Kidney (tissue), 14 donors: ENCODE measurements around the gene OAS3. TPM values are rescaled to one million over a fixed set of nuclear protein-coding genes. Genes with fewer than 3 reads are reported as not detected.
"Not testable (repeated sequence)": the region's sequence is repeated elsewhere in the genome, so short reads cannot be mapped to it uniquely, and the experiment has no call there.

ENCODE experiments used
- DNase-seq, 5 donors: peaks; one replicate each; pipeline ENCODE4 v3.0.0-alpha.2; 2013 to 2020
- FAIRE-seq: peaks from 2 replicates; lab custom pipeline; 2012; peaks lifted over from hg19 to GRCh38; lab: Jason Lieb, UNC
- H3K27ac ChIP-seq, 2 donors: one replicate each; pipeline ENCODE4 v1.7.0; 2013; ENCODE audit warnings: low read depth in 2 of 2, low read length in 2 of 2, inconsistent platforms in 1 of 2
- H3K27me3 ChIP-seq: one replicate; pipeline ENCODE4 v1.7.1; 2013; ENCODE audit warnings: low read length, inconsistent platforms; ENCODE audit not compliant: control insufficient read depth, insufficient read depth
- H3K36me3 ChIP-seq, 3 donors: one replicate each; pipeline versions ENCODE4 v1.7.0 to v1.7.1; 2013; ENCODE audit warnings: low read length in 3 of 3, control low read depth in 1 of 3, inconsistent platforms in 1 of 3; ENCODE audit not compliant: insufficient read depth in 3 of 3, control insufficient read depth in 2 of 3
- H3K4me1 ChIP-seq, 3 donors: one replicate each; pipeline versions ENCODE4 v1.7.0 to v1.7.1; 2013; ENCODE audit warnings: low read length in 3 of 3, inconsistent platforms in 1 of 3, low read depth in 1 of 3; ENCODE audit not compliant: control insufficient read depth in 2 of 3, insufficient read depth in 2 of 3
- H3K4me3 ChIP-seq, 3 donors: one replicate each; pipeline versions ENCODE4 v1.7.0 to v1.8.1; 2013; ENCODE audit warnings: low read length in 3 of 3, control low read depth in 1 of 3, inconsistent platforms in 1 of 3
- H3K9ac ChIP-seq, 3 donors: one replicate each; pipeline versions ENCODE4 v1.7.0 to v1.7.1; 2013; ENCODE audit warnings: low read length in 3 of 3, control low read depth in 1 of 3, inconsistent platforms in 1 of 3
- H3K9me3 ChIP-seq, 3 donors: one replicate each; pipeline versions ENCODE4 v1.7.0 to v1.7.1; 2013; ENCODE audit warnings: low read length in 3 of 3, control low read depth in 1 of 3, inconsistent platforms in 1 of 3; ENCODE audit not compliant: control insufficient read depth in 2 of 3, insufficient read depth in 1 of 3
- CTCF ChIP-seq: IDR thresholded peaks from 3 replicates; pipeline ENCODE4 v1.5.1; 2012; ENCODE audit warnings: mild to moderate bottlenecking, moderate library complexity, borderline replicate concordance; ENCODE audit not compliant: insufficient read depth; ENCODE audit errors: extremely low read depth
- intact Hi-C: fragments of 100-400 bp; cut with DNase I; formaldehyde crosslinking; loops from one replicate; pipeline ENCODE4 v1.11.1; 2022
- polyA plus RNA-seq: library from polyadenylated mRNA; stranded (reverse); fragments of 350-450 nt; fragmentation: Illumina TruSeq; extraction: RNeasy Lipid Tissue Mini Kit (QIAGEN cat#74804); gene quantifications from one replicate; pipeline ENCODE4 v1.2.3, GENCODE V29; 2014; ENCODE audit warnings: low read depth, low replicate concordance; ENCODE audit not compliant: insufficient read depth
- total RNA-seq: library from RNA; stranded (reverse); fragmentation: NEBNext Ultra II Directional; extraction: Animal tissue kit (Norgen Biotek cat#: 25700); gene quantifications from one replicate; pipeline ENCODE4 v1.2.1, GENCODE V29; 2021
- donor health status: control.
- donor health status: control.
- donor health status: control.
- donor health status: control.
- donor health status: control.
- donor health status: DM: yes; HTN: yes; CAD: no.
- donor health status: Normal renal cell carcinoma (clear cell type).

OAS3 gene
- total and polyA plus RNA-seq, 2 donors from 2014 or later = 2.5 to 15.6 TPM

- Histone ChIP-seq H3K9me3 (peaks cover 0 to 2% (median 0%) of the 10 kb centered on the region in 3 donors), H3K9ac (no peak overlapping the region), H3K27me3 (no peaks in the 10 kb centered on the region), H3K4me3 (no peak overlapping the region), H3K27ac (no peak overlapping the region), H3K4me1 (no peaks in the 10 kb centered on the region), H3K36me3 (peaks cover 0 to 2% (median 0%) of the 10 kb centered on the region in 3 donors)
- DNase-seq (no peak), FAIRE-seq (no peak)
- TF ChIP-seq CTCF = no peak
- intact Hi-C loops = no loop called here
Measured at GRCh38 chr12:112947761-112948160, 9.5 kb downstream of the OAS3 start.

DNA sequence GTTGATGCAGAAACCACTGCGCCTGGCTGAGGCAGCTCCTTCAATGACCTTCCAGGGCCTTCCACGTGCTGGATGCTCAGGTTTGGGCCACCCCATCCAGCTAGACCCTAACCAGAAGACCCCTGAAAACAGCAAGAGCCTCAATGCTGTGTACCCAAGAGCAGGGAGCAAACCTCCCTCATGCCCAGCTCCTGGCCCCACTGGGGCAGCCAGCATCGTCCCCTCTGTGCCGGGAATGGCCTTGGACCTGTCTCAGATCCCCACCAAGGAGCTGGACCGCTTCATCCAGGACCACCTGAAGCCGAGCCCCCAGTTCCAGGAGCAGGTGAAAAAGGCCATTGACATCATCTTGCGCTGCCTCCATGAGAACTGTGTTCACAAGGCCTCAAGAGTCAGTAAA, 10.5 kb downstream of the OAS3 start:
- no peak for TF ChIP-seq CTCF
- H3K27ac ChIP-seq = no peak overlapping the region
- H3K4me3 ChIP-seq = no peak overlapping the region
- FAIRE-seq (no peak), DNase-seq (no peak)
- no peaks in the 10 kb centered on the region for H3K4me1 ChIP-seq
- intact Hi-C loops = no loop called here
- no peak overlapping the region for H3K9ac ChIP-seq
- peaks cover 0 to 2% (median 0%) of the 10 kb centered on the region in 3 donors for H3K36me3 ChIP-seq
- H3K27me3 ChIP-seq = no peaks in the 10 kb centered on the region
- peaks cover 0 to 2% (median 0%) of the 10 kb centered on the region in 3 donors for H3K9me3 ChIP-seq

GRCh38 chr12:112950701-112951100, 12.4 kb downstream of the OAS3 start:
- Histone ChIP-seq H3K27me3 (no peaks in the 10 kb centered on the region), H3K9ac (no peak overlapping the region), H3K27ac (no peak overlapping the region), H3K4me1 (no peaks in the 10 kb centered on the region), H3K9me3 (peaks cover 0 to 2% (median 0%) of the 10 kb centered on the region in 3 donors), H3K4me3 (no peak overlapping the region), H3K36me3 (no peaks in the 10 kb centered on the region)
- no peak for FAIRE-seq
- intact Hi-C loops = no loop called here
- peak in 1 of 5 donors; percentile 9 for DNase-seq
- TF ChIP-seq CTCF = no peak

GRCh38 chr12:112957125-112957524, 18.9 kb downstream of the OAS3 start:
- H3K27ac ChIP-seq, H3K36me3 ChIP-seq, DNase-seq, H3K4me1 ChIP-seq, H3K9me3 ChIP-seq, FAIRE-seq, H3K4me3 ChIP-seq, intact Hi-C loops, H3K9ac ChIP-seq, H3K27me3 ChIP-seq: not testable (repeated sequence)
